22Rv1 (cell line): ENCODE data around the gene TMEM171.
A peak's percentile ranks its signal among the peaks of the same experiment; 100 is the strongest.

Source experiments
- H3K27ac ChIP-seq: fragments of 450-650 bp; 2 replicates; pipeline ENCODE4 v1.5.1; 2017
- ZFX ChIP-seq: fragments of 450-650 bp; IDR thresholded peaks from 2 replicates; pipeline ENCODE4 v1.6.1; 2017; ENCODE audit warnings: antibody characterized with exemption, borderline replicate concordance
- TF ChIP-seq, protein P1 (sequence below): fragments of 450-650 bp; IDR thresholded peaks from 2 replicates; pipeline ENCODE4 v1.5.1; 2017; ENCODE audit warnings: mild to moderate bottlenecking

The TMEM171 gene

DNA sequence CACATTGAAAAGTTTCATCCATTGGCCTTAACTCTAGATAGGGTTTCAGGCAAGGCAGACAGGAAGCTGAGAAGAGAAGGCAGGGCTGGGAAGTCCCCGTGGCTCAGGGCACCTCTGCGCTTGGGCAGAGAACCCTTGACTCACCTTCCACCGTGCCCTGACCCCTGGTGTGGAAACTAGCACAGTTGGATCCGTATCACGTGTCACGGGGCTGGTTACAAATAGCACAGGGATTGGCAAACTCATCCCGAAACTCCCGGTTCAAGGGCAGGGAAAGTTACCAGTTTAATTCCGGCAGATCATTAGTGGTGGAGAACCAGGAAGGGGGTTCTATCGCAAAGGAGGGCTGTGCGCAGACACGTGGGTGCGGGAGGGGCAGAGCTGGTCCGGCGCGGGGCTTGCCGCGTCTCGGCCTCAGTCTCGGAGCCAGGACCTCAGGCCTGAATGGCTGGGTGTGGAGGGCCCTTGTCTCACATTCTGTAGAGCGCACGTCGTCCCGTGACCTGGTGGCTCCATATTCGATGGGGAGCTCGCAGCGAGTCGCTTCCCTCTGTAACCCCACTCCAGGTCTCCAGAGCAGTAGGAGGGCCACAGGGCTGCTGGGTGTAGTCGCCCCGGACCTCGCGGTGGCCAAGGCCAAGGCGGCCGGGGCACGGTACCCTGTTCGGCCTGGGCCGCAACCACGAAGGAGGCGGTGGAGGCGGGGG lies 771 bp upstream of the TMEM171 start:
- no peak for TF ChIP-seq ZFX
- TF ChIP-seq, protein P1, sequence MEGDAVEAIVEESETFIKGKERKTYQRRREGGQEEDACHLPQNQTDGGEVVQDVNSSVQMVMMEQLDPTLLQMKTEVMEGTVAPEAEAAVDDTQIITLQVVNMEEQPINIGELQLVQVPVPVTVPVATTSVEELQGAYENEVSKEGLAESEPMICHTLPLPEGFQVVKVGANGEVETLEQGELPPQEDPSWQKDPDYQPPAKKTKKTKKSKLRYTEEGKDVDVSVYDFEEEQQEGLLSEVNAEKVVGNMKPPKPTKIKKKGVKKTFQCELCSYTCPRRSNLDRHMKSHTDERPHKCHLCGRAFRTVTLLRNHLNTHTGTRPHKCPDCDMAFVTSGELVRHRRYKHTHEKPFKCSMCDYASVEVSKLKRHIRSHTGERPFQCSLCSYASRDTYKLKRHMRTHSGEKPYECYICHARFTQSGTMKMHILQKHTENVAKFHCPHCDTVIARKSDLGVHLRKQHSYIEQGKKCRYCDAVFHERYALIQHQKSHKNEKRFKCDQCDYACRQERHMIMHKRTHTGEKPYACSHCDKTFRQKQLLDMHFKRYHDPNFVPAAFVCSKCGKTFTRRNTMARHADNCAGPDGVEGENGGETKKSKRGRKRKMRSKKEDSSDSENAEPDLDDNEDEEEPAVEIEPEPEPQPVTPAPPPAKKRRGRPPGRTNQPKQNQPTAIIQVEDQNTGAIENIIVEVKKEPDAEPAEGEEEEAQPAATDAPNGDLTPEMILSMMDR: no peak
- H3K27ac ChIP-seq: no peak overlapping the region

GRCh38 chr5:73121119-73121463 lies 716 bp downstream of the TMEM171 start:
- H3K27ac ChIP-seq: peak overlapping the region; percentile 32; the same call in 1 of the 2 replicates

GRCh38 chr5:73122875-73123810 lies 2.8 kb downstream of the TMEM171 start:
- TF ChIP-seq ZFX: no peak
- TF ChIP-seq, protein P1: no peak

More at GRCh38 chr5:73121119-73121463, 716 bp downstream of the TMEM171 start:
- TF ChIP-seq, protein P1: no peak
- TF ChIP-seq ZFX: no peak

DNA sequence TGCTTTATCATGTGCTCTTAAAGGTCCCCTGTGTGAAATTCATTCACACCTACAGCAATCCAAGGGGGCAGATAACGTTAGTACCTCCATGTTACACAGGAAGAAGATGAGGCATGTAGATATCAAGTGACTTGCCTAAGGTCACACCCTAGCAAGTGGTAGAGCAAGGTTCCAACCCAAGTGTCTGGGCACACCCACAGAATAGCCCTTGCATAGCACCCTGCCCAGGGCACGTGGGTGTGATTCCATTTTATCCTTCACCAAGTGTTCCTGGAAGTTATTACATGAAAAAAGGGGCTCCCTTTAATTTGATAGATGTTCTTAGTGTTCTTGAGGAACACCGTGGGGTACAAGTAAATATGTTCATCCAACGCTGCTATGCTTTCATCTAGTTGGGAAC lies 4.9 kb downstream of the TMEM171 start:
- no peak overlapping the region for H3K27ac ChIP-seq
- no peak for TF ChIP-seq ZFX
- TF ChIP-seq, protein P1: no peak

More at GRCh38 chr5:73122875-73123810, 2.8 kb downstream of the TMEM171 start:
- no peak overlapping the region for H3K27ac ChIP-seq

GRCh38 chr5:73126381-73126780 lies 6.0 kb downstream of the TMEM171 start:
- H3K27ac ChIP-seq: no peak overlapping the region
- TF ChIP-seq ZFX: no peak
- TF ChIP-seq, protein P1: no peak

GRCh38 chr5:73126957-73127356 lies 6.6 kb downstream of the TMEM171 start:
- H3K27ac ChIP-seq: no peak overlapping the region
- TF ChIP-seq, protein P1: no peak
- no peak for TF ChIP-seq ZFX
